ENCODE data around the gene ZMYND8.

The ZMYND8 gene

DNA sequence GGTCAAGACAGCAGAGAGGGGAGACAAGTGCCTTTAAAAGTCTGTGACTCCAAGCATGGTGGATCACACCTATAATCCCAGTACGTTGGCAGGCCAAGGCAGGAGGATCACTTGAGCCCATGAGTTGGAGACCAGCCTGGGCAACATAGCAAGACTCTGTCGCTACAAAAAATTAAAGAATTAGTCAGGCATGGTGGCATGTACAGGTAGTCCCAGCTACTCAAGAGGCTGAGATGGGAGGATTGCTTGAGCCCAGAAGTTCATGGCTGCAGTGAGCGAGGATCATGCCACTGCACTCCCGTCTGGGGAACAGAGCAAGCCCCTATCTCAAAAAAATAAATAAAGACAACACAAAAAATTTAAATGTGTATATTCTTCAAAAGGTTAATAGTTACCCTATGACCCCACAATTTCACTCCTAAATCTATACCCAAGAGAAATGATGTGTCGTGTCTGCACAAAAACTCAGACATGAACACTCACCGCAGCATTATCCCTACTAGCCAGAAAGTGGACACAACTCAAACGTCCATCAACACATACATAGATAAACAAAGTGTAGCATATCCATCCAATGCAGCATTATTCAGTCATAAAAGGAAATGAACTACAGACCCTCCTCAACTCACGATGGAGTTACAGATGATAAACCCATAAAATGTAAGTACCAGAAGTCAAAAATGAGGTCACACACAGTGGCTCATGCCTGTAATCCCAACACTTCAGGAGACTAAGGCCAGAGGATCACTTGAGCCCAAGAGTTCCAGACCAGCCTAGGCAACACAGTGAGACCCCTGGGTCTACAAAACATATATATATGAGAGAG is 23.9 kb downstream of the ZMYND8 start:
- no peak for DNase-seq

- DNase-seq: no peak
These were observed 25.4 kb downstream of the ZMYND8 start for GRCh38 chr20:47330933-47331708.

DNA sequence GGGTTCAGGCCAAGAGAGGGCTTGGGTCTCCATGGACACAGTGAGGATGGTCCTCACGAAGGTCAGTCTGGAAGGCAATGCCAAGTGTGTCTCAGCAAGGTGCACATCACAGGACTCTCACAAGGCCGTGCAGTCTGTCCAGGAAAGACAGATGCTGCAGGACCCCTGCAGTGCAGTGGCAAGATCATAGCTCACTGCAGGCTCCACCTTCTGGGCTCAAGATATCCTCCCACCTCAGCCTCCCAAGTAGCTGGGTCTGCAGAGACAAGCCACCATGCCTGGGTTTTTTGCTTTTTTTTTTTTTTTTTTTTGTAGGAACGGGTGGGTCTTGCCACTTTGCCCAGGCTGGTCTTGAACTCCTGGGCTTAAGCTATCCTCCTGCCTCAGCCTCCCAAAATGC is 26.4 kb downstream of the ZMYND8 start:
- DNase-seq: no peak

- DNase-seq: no peak
These were observed 28.4 kb downstream of the ZMYND8 start for GRCh38 chr20:47328129-47328528.

DNA sequence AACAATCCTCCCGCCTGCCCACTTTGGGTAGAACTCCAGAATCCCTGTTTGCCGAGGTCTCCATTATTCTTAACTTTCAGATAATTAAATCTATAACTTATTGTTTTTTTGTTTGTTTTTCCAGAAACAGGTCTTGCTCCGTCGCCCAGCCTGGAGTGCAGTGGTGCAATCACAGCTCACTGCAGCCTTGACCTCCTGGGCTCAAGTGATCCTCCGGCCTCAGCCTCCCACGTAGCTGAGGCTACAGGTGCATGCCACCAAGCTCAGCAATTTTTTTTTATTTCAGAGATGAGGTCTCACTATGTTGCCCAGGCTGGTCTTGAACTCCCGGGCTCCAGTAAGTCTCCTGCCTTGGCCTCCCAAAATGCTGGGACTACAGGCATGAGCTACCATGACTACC is 28.8 kb downstream of the ZMYND8 start:
- no peak for DNase-seq

GRCh38 chr20:47326658-47327268 is 29.7 kb downstream of the ZMYND8 start:
- no peak for DNase-seq

DNA sequence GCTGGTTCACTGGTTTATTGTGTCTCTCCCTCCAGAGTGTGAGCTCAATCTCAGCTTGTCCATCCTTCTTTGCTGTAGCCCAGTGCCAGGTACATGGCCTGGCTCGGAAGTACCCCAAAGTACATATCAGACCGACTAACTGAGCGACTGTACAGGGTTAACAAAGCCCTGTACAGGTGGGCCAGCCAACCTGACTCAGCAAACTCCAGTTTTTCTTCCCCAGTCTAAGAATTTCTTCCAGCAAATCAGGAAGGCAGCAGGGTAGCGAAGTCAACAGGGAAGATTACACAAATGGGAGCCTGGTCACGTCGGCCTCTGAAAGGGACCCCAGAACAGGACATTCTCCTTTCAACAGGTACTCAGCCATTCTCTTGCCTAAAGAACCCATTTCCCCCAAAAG is 31.3 kb downstream of the ZMYND8 start:
- DNase-seq: no peak

GRCh38 chr20:47320990-47321805 is 35.3 kb downstream of the ZMYND8 start:
- DNase-seq: no peak

DNA sequence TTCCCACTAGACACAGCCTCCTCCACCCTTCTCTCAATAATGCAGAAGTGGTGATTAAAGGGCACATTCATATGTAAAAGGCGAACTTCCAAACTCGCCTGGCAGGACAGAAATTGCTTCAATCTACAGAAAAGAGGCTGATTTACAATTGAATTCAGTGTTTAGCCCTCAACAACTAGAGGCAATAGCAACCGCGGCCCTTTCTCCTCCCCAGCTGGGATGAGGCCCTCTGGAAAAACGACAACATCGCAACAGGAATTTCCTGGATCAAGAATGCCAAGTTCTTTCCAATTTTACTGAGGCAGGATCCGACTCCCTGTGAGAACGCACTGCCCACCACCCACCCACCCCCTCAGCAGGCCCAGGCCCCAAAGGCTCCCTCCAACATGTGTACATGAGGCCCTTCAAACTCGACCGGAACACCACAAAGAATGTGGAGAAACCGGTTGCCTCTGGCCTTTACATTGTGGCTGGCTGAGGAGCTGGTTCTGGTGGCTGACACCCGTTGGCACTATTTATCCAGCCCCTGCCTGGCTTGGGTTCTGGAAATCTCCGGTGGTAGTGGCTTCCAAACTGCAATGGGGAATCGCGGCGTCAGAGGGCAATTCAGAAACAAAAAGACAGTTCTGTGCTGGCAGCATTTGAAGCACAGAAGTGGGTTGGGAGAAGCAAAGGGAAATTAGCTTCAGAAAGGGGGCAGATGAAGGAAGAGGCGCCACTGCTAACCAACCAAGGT is 36.8 kb downstream of the ZMYND8 start:
- peak; percentile 60 to 78 for DNase-seq

DNA sequence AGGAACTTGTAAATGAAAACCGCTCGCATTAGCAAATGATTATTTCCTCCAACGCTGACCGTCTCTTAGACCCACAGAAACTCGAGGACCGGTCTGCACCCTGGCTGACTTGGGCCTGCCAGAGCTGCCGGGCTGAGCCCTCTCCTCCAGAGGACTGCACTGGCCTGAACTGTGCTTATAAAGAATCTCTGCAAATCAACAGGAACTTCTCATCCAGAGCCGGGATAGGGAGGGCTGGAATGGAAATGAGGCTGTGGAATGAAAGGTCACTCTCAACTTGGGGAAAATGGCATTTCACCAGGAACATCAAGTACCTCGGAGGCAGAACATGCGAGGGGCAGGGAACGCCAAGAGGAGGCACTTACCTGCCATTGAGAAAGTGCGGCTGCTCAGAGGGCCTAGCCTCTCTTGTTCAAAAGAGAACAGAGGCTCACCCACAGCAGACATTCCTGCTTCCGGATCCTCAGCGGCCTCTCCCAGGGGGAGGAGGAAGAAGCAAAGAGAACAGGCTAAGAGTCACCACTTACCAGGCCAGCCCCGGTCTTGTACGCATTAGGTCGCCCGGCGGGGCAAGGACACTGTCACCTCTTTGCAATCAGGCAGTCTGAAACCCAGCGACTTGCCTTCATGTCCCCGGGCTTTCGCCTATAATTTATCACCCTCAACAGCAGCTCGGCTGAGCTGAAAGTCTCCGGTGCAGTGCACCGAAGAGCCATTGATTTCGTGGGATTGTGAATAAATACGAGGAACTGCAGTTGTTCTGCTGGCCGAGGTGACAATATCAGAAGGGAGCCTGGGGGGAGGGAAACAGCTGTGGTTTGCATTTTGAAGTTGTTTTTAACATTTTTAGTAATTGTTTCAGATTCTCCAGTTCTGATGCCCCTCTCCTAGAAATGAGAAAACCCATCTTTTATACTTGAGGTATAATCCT is 37.6 kb downstream of the ZMYND8 start:
- DNase-seq: peak; percentile 70 to 72

- peak in 1 of 2 donors; percentile 62 for DNase-seq
These were observed 38.4 kb downstream of the ZMYND8 start for GRCh38 chr20:47318027-47318585.

DNA sequence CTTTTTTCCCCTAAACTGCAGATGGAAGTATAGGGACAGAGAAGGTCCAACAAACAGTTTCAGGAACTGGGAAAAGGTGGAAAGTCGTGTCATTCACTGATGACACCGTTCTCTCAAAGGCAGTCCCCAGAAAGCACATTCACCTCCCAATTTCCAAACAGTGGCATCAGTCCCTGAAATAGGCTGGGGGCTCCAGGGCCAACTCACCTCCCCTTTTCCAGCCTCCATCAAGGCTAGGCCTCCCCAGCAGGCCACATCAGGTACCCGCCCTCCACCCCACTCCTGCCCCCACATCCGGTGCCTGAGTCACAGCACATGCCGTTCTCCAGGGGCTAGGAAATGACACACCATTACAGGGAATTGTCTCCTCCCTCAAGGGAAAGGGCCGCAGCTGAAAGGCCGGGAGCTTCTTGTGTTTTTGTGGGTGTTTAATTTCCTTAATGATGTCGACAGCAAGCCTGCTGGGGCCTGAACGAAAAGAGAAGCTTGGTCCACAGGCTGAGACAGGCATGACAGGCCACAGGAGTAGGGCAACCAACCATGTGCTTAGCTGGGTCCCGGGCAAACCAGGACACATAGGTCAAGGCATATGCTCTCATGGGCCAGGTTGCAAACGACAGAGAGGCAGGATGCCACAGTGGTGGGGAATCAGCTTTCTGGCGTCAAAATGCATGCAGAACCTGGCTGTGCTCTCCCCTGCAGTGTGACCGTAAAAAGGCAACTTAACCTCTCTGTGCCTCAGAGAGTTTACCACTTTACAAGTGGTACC is 39.2 kb downstream of the ZMYND8 start:
- peak in 1 of 2 donors; percentile 38 for DNase-seq

- DNase-seq: no peak
These were observed 39.7 kb downstream of the ZMYND8 start for GRCh38 chr20:47316776-47317126.

- no peak for DNase-seq
These were observed 41.0 kb downstream of the ZMYND8 start for GRCh38 chr20:47315339-47316056.

GRCh38 chr20:47314647-47315338 is 41.7 kb downstream of the ZMYND8 start:
- DNase-seq: no peak

DNA sequence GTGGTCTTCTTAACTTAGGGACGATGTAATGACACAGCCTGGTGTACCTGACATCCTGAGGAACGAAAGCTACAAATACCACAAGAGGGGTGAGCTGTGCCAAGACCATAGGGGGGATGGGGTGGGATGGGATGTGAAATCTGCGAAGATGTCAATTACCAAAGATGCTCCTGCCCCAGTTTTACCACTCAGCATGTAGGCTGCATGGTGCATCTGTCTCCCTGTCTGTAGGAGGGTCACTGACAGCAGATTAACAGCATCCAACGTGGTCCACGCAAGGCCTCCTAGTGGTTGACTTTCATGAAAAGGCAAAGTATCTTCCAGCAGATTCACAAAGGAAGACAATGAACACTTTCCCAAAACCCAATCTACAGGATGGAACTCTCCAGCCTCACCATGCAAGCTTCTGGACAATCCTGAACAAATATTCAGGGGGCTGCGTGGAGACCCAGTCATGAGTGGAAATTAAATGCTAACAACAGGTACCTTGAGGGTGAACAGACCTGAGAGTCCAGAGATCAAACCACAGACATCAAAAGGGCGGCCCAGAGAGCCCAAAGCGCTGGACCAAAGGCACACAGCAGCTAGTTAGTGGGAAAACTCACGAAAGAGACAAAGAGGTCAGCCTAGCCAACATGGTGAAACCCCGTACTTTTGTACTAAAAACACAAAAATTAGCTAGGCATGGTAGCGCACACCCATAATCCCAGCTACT is 44.4 kb downstream of the ZMYND8 start:
- DNase-seq: no peak

- no peak for DNase-seq
These were observed 45.3 kb downstream of the ZMYND8 start for GRCh38 chr20:47311211-47311610.

DNA sequence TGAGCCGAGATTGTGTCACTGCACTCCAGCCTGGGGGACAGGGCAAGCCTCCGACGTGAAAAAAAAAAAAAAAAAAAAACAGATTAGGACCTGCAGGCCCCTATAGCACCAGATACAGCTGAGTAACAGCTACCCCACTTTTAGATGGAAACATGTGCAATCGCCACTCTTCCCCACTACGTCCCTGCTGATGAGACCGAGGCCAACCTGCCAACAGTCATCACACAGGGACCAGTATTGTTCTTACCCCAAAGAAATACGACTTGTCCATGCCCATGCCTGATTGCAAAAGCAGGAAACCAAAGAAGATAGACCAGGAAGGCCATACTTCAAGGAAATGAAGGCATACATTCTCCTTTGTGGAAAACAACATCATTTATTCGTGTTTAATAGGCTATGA is 45.8 kb downstream of the ZMYND8 start:
- DNase-seq: no peak

Data from hippocampal formation (tissue), 2 donors.